UCSD-AML1 (cell line): ENCODE measurements around the gene FBLN1.
A peak's percentile ranks its signal among the peaks of the same experiment; 100 is the strongest.
"Not testable (repeated sequence)": the region's sequence is repeated elsewhere in the genome, so short reads cannot be mapped to it uniquely, and the experiment has no call there.

Source experiments
- DNase-seq: peaks from one replicate; lab custom pipeline; 2025; ENCODE audit not compliant: unreplicated experiment; lab: John Stamatoyannopoulos, UW

The FBLN1 gene

GRCh38 chr22:45602004-45602733 is 99.5 kb downstream of the FBLN1 start:
- no peak for DNase-seq

- DNase-seq = no peak
These were observed 100.3 kb downstream of the FBLN1 start for GRCh38 chr22:45602824-45603595.

GRCh38 chr22:45603619-45604018 is 100.9 kb downstream of the FBLN1 start:
- peak; percentile 32 for DNase-seq

GRCh38 chr22:45608045-45608444 is 105.4 kb downstream of the FBLN1 start:
- DNase-seq = not testable (repeated sequence)

- DNase-seq = peak; percentile 43
These were observed 106.1 kb downstream of the FBLN1 start for GRCh38 chr22:45608763-45609180.

GRCh38 chr22:45612451-45612901 is 109.8 kb downstream of the FBLN1 start:
- DNase-seq = peak; percentile 65

GRCh38 chr22:45612940-45613339 is 110.3 kb downstream of the FBLN1 start:
- DNase-seq = no peak

- no peak for DNase-seq
These were observed 112.7 kb downstream of the FBLN1 start for GRCh38 chr22:45615364-45615763.

GRCh38 chr22:45616432-45616831 is 113.7 kb downstream of the FBLN1 start:
- DNase-seq = no peak

- no peak for DNase-seq
These were observed 115.3 kb downstream of the FBLN1 start for GRCh38 chr22:45617948-45618347.

GRCh38 chr22:45620706-45621105 is 118.0 kb downstream of the FBLN1 start:
- DNase-seq = no peak

GRCh38 chr22:45621836-45622600 is 119.3 kb downstream of the FBLN1 start:
- no peak for DNase-seq

GRCh38 chr22:45623464-45624145 is 120.9 kb downstream of the FBLN1 start:
- DNase-seq = not testable (repeated sequence)

- DNase-seq = no peak
These were observed 123.5 kb downstream of the FBLN1 start for GRCh38 chr22:45626198-45626651.

GRCh38 chr22:45627489-45628233 is 125.0 kb downstream of the FBLN1 start:
- no peak for DNase-seq

- no peak for DNase-seq
These were observed 125.8 kb downstream of the FBLN1 start for GRCh38 chr22:45628515-45628914.

GRCh38 chr22:45629469-45630089 is 126.9 kb downstream of the FBLN1 start:
- DNase-seq = no peak

- no peak for DNase-seq
These were observed 127.8 kb downstream of the FBLN1 start for GRCh38 chr22:45630436-45630835.

GRCh38 chr22:45631140-45631840 is 128.6 kb downstream of the FBLN1 start:
- DNase-seq = no peak
